Colonic mucosa (tissue), 4 donors: ENCODE measurements around the gene EGLN3. TPM values are rescaled to one million over a fixed set of nuclear protein-coding genes. Genes with fewer than 3 reads are reported as not detected.

Source experiments
- DNase-seq: peaks from one replicate; pipeline ENCODE4 v3.0.0-alpha.2; 2020
- H3K27ac ChIP-seq: fragments of 200-600 bp; one replicate; pipeline ENCODE4 v1.8.0; 2021
- H3K27me3 ChIP-seq: fragments of 200-600 bp; one replicate; pipeline ENCODE4 v1.8.0; 2021
- H3K36me3 ChIP-seq: fragments of 200-600 bp; one replicate; pipeline ENCODE4 v1.8.0; 2021
- H3K4me1 ChIP-seq: fragments of 200-600 bp; one replicate; pipeline ENCODE4 v1.8.0; 2021; ENCODE audit warnings: mild to moderate bottlenecking
- H3K4me3 ChIP-seq: fragments of 200-600 bp; one replicate; pipeline ENCODE4 v1.8.0; 2021
- H3K9ac ChIP-seq, 2 donors: one replicate each; pipeline ENCODE4 v1.7.0; 2013; ENCODE audit warnings: control low read depth in 2 of 2, low read depth in 2 of 2, low read length in 2 of 2
- H3K9me3 ChIP-seq: fragments of 200-600 bp; one replicate; pipeline ENCODE4 v1.8.0; 2021
- intact Hi-C: fragments of 100-400 bp; cut with DNase I; formaldehyde crosslinking; loops from one replicate; pipeline ENCODE4 v1.14.1; 2022
- total RNA-seq, 2 donors: library from RNA; stranded (reverse); fragmentation: NEBNext Ultra II Directional in 1 of 2; extraction: Animal tissue kit (Norgen Biotek cat#: 25700) in 1 of 2; gene quantifications; one replicate each; pipeline ENCODE4 v1.2.1, GENCODE V29; 2021
- TF ChIP-seq, protein P1 (sequence below): fragments of 200-600 bp; IDR thresholded peaks from one replicate; pipeline ENCODE4 v1.8.0; 2022; ENCODE audit warnings: antibody characterized with exemption, mild to moderate bottlenecking
- donor health status: healthy.
- donor health status: DM: no; HTN: no; CAD: no.
- donor health status: DM: no; HTN: no; CAD: no.

EGLN3 gene
- total RNA-seq, 2 donors from 2014 or later, result 86.3 to 292 TPM

DNA sequence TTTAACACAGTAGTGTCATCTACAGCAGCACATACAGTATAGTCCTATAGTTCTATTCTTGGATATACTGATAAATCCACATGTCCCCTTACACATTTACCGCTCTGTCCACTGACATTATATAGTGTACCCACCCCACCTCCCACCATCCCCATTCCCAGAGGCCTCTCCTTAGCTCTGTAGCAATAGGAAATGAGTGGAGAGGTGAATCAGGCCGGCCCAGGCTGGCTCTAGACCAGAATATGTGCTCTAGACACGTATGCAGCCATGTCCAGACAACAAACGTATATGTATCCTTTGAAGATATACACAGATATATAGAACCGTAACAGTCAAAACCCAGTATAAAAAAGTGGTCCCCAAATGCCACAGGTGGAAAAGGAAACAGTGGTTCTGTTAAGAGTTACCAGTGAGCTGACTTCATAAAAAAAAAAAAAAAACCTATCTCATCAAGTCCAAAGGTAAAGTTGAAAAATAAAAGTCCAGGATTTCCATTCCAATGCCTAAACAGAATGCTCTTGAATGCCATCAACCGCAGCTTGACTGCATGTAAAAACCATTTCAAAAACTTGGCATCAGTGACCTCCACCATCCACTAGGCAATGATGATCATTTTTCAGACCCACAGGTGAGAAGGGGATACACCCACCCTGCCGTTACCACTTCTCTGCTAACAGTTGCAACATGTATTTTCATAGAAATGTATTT lies 16.7 kb downstream of the EGLN3 start:
- Histone ChIP-seq H3K9ac (no peak overlapping the region), H3K27ac (peak overlapping the region; percentile 54), H3K36me3 (no peaks in the 10 kb centered on the region), H3K4me3 (no peak overlapping the region), H3K27me3 (no peaks in the 10 kb centered on the region), H3K9me3 (no peaks in the 10 kb centered on the region), H3K4me1 (peaks cover 8% of the 10 kb centered on the region)
- DNase-seq, result no peak
- intact Hi-C loops, result no loop called here
- TF ChIP-seq, protein P1, sequence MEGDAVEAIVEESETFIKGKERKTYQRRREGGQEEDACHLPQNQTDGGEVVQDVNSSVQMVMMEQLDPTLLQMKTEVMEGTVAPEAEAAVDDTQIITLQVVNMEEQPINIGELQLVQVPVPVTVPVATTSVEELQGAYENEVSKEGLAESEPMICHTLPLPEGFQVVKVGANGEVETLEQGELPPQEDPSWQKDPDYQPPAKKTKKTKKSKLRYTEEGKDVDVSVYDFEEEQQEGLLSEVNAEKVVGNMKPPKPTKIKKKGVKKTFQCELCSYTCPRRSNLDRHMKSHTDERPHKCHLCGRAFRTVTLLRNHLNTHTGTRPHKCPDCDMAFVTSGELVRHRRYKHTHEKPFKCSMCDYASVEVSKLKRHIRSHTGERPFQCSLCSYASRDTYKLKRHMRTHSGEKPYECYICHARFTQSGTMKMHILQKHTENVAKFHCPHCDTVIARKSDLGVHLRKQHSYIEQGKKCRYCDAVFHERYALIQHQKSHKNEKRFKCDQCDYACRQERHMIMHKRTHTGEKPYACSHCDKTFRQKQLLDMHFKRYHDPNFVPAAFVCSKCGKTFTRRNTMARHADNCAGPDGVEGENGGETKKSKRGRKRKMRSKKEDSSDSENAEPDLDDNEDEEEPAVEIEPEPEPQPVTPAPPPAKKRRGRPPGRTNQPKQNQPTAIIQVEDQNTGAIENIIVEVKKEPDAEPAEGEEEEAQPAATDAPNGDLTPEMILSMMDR, result no peak

GRCh38 chr14:33933386-33933933 lies 17.4 kb downstream of the EGLN3 start:
- DNase-seq, result no peak
- TF ChIP-seq, protein P1, result no peak
- no peak overlapping the region for H3K4me3 ChIP-seq
- no peak overlapping the region for H3K9ac ChIP-seq
- H3K4me1 ChIP-seq, result peaks cover 8% of the 10 kb centered on the region
- H3K27ac ChIP-seq, result peak overlapping the region; percentile 54
- no peaks in the 10 kb centered on the region for H3K9me3 ChIP-seq
- H3K36me3 ChIP-seq, result no peaks in the 10 kb centered on the region
- H3K27me3 ChIP-seq, result no peaks in the 10 kb centered on the region
- intact Hi-C loops, result no loop called here

DNA sequence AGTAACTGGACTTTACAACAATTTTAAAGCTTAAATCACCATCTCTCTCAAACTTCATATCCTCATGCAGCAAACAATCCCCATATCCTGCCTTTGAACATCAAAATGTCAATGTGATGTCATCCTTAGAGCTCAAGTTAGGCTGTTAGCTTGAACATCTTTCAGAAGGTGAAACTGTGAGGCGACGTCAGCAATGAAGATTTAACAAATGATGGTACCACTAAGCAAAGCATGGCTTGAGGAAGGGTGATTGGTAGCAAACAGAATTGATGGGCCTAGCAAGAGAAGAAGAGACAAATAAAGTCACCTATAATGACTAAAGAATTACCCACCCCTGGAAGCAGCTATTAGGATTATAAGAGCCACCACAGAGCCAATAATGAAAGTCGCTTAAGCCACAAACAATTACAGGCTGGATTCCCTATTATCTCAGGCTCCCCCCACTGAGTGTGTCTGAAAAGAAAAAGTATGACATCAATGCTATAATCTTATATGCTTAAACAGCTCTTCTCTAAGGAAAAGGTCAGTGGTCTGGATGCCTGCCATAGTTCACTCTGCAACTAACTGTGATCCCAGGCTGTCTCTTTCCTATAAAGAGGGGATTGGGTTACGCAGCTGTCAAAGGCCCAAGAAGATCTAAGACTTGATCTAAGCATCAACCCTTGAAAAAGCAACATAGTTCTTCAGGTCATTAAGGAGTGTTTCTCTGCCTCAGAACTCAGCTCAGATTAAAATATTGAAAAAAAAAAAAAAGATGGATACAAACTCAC lies 18.1 kb downstream of the EGLN3 start:
- DNase-seq, result no peak
- H3K27ac ChIP-seq, result no peak overlapping the region
- H3K9ac ChIP-seq, result no peak overlapping the region
- H3K27me3 ChIP-seq, result no peaks in the 10 kb centered on the region
- no peak overlapping the region for H3K4me3 ChIP-seq
- peaks cover 5% of the 10 kb centered on the region for H3K4me1 ChIP-seq
- intact Hi-C loops, result no loop called here
- H3K9me3 ChIP-seq, result no peaks in the 10 kb centered on the region
- TF ChIP-seq, protein P1, result no peak
- H3K36me3 ChIP-seq, result no peaks in the 10 kb centered on the region

DNA sequence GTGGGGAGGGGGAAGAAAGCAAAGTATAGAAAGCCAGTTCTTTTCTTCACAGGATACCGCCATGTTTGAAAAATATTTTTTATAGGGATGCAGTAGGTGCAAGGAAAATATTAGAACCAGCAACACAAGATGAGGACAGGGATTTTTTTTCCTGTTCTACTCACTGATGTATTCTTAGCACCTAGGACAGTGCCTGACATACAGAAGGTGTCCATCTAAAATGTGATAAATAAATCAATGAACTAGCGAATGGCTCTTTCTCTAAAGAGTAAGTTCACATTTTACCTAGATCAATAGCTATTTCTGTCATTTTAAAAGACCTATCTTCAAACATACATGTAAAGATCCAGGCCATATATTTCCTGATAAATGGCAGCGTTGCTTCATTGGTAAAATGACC lies 18.8 kb downstream of the EGLN3 start:
- Histone ChIP-seq H3K27me3 (no peaks in the 10 kb centered on the region), H3K27ac (no peak overlapping the region), H3K9me3 (no peaks in the 10 kb centered on the region), H3K4me3 (no peak overlapping the region), H3K4me1 (no peaks in the 10 kb centered on the region), H3K9ac (no peak overlapping the region), H3K36me3 (no peaks in the 10 kb centered on the region)
- no peak for DNase-seq
- intact Hi-C loops, result no loop called here
- TF ChIP-seq, protein P1, result no peak

- no peak for DNase-seq
- no peaks in the 10 kb centered on the region for H3K27me3 ChIP-seq
- H3K9ac ChIP-seq, result no peak overlapping the region
- H3K9me3 ChIP-seq, result no peaks in the 10 kb centered on the region
- no peak overlapping the region for H3K4me3 ChIP-seq
- H3K4me1 ChIP-seq, result no peaks in the 10 kb centered on the region
- no peaks in the 10 kb centered on the region for H3K36me3 ChIP-seq
- intact Hi-C loops, result no loop called here
- no peak overlapping the region for H3K27ac ChIP-seq
- TF ChIP-seq, protein P1, result no peak
Measured at GRCh38 chr14:33931461-33931860, 19.4 kb downstream of the EGLN3 start.
